K562 (cell line): ENCODE data around the gene FAM149B1. TPM values are rescaled to one million over a fixed set of nuclear protein-coding genes. Genes with fewer than 3 reads are reported as not detected.
A peak's percentile ranks its signal among the peaks of the same experiment; 100 is the strongest.

Source experiments
- AFF4 ChIP-seq: sonication (generic); formaldehyde crosslinking; IDR thresholded peaks from 2 replicates; pipeline ENCODE4 v1.8.0; 2023; ENCODE audit warnings: mild to moderate bottlenecking, missing genetic modification reagents
- CBFB ChIP-seq: sonication (generic); formaldehyde crosslinking; IDR thresholded peaks from 2 replicates; pipeline ENCODE4 v1.4.0; 2020; ENCODE audit warnings: mild to moderate bottlenecking, missing genetic modification reagents
- FOXK2 ChIP-seq, 2 experiments: fragments of 450-650 bp; IDR thresholded peaks in 1 of 2; conservative IDR thresholded peaks in 1 of 2; 2 replicates each; pipeline ENCODE4 v1.6.1; 2016; ENCODE audit warnings: low read depth in 2 of 2, mild to moderate bottlenecking in 1 of 2
- HDAC1 ChIP-seq, 2 experiments: fragments of 450-650 bp; IDR thresholded peaks; 2 replicates each; pipeline ENCODE4 v1.6.1; 2016 to 2017; ENCODE audit warnings: inconsistent platforms in 1 of 2, mild to moderate bottlenecking in 1 of 2, moderate library complexity in 1 of 2
- ILK ChIP-seq: fragments of 450-650 bp; IDR thresholded peaks from 2 replicates; pipeline ENCODE4 v1.6.1; 2016; ENCODE audit warnings: missing genetic modification characterization, low read depth, mild to moderate bottlenecking, missing compliant biosample characterization, moderate library complexity, borderline replicate concordance
- IRF1 ChIP-seq: sonication (generic); formaldehyde crosslinking; IDR thresholded peaks from 2 replicates; pipeline ENCODE4 v1.8.0; 2022; ENCODE audit warnings: missing genetic modification reagents, mild to moderate bottlenecking, borderline replicate concordance
- KDM4B ChIP-seq, 2 experiments: fragments of 450-650 bp in 1 of 2; sonication (generic) in 1 of 2; IDR thresholded peaks; 2 replicates each; pipeline ENCODE4 v1.6.1; 2016 to 2017; ENCODE audit warnings: borderline replicate concordance in 2 of 2, antibody characterized with exemption in 1 of 2, low read depth in 1 of 2, mild to moderate bottlenecking in 1 of 2
- MNT ChIP-seq, 2 experiments: fragments of 450-650 bp; conservative IDR thresholded peaks; 2 replicates each; pipeline ENCODE4 v1.6.1; 2017; ENCODE audit warnings: mild to moderate bottlenecking in 2 of 2, moderate library complexity in 2 of 2
- POU5F1 ChIP-seq: fragments of 150-350 bp; IDR thresholded peaks from 2 replicates; pipeline ENCODE4 v1.6.1; 2014; ENCODE audit warnings: borderline replicate concordance, low read length, low read depth, mild to moderate bottlenecking; ENCODE audit not compliant: partially characterized antibody
- SMARCE1 ChIP-seq: fragments of 450-650 bp; IDR thresholded peaks from 2 replicates; pipeline ENCODE4 v1.7.1; 2016; ENCODE audit warnings: mild to moderate bottlenecking
- SPI1 ChIP-seq: IDR thresholded peaks from 2 replicates; pipeline ENCODE4 v1.6.1; 2011; ENCODE audit warnings: low read depth, low read length, control low read depth, borderline replicate concordance
- ZBTB9 ChIP-seq: fragments of 450-650 bp; formaldehyde crosslinking; IDR thresholded peaks from 2 replicates; pipeline ENCODE4 v1.4.0; 2020; ENCODE audit warnings: mild to moderate bottlenecking, moderate library complexity
- ZNF12 ChIP-seq: sonication (generic); formaldehyde crosslinking; IDR thresholded peaks from 2 replicates; pipeline ENCODE4 v1.4.0; 2020; ENCODE audit warnings: mild to moderate bottlenecking, missing genetic modification reagents
- polyA plus RNA-seq, 8 experiments: library from polyadenylated mRNA; depleted of rRNA in 4 of 8; stranded (reverse) in 5 of 8; unstranded in 3 of 8; fragments of >200 nt; fragmentation: Nextera tagmentation in 2 of 8; fragmentation: Illumina TruSeq in 1 of 8; extraction: Ambion mirVana in 2 of 8; extraction: Trizol in 1 of 8; gene quantifications; 2 replicates each; pipeline versions ENCODE4 v1.2.1 to v1.2.3, GENCODE V29; 2011 to 2014; ENCODE audit warnings: inconsistent platforms in 1 of 8, missing spikeins in 1 of 8
- total RNA-seq, 7 experiments: library from RNA; depleted of rRNA in 6 of 7; stranded (reverse); fragments of >200 nt in 6 of 7; fragmentation: Illumina TruSeq in 2 of 7; extraction: Trizol in 2 of 7; gene quantifications; 2 replicates each; pipeline versions ENCODE4 v1.2.1 to v1.2.3, GENCODE V29; 2011 to 2021; ENCODE audit warnings: low replicate concordance in 1 of 7
- TF ChIP-seq, protein P1 (sequence below): fragments of 250-450 bp; sonication (Bioruptor Pico); IDR thresholded peaks from 2 replicates; pipeline ENCODE4 v1.8.0; 2022; ENCODE audit warnings: moderate library complexity, mild to moderate bottlenecking, inconsistent platforms

Gene FAM149B1
- total and polyA plus RNA-seq, 9 of the 15 experiments (the other 6 are each of a cell fraction or from before 2014, with no cell fraction given) = 4.2 to 18.5 (median 9.3) TPM

GRCh38 chr10:73246646-73247508 lies 79.0 kb downstream of the FAM149B1 start, which contains the start of gene DNAJC9 (continued):
- TF ChIP-seq HDAC1 (IDR thresholded peaks at IDR 0.05) (peak in 1 of 2 experiments; percentile 95; a peak in 2 of 4 replicates), IRF1 (0 out of 2 replicates have a peak, but pooled peaks have one; percentile 86), FOXK2 (conservative IDR thresholded peaks at IDR 0.05 in 1 of 2, IDR thresholded peaks at IDR 0.05 in 1 of 2; ENCODE audit: low read depth in 2 of 2) (peak; percentile 63 to 66; a peak in 3 of 4 replicates), POU5F1 (no peak), MNT (conservative IDR thresholded peaks at IDR 0.05) (peak; percentile 95 to 97), ZBTB9 (CRISPR knock-in tag) (peak; percentile 96), ZNF12 (CRISPR knock-in tag) (peak; percentile 84), AFF4 (CRISPR knock-in tag) (peak; percentile 99), KDM4B (IDR thresholded peaks at IDR 0.05; ENCODE audit: borderline replicate concordance in 2 of 2, low read depth in 1 of 2) (peak in 1 of 2 experiments; percentile 68; a peak in 1 of 4 replicates), CBFB (CRISPR knock-in tag) (peak; percentile 74; the same call in 1 of the 2 replicates), ILK (tag) (no peak), SMARCE1 (peak; percentile 39), SPI1 (peak; percentile 46; the same call in 1 of the 2 replicates)
- TF ChIP-seq, protein P1, sequence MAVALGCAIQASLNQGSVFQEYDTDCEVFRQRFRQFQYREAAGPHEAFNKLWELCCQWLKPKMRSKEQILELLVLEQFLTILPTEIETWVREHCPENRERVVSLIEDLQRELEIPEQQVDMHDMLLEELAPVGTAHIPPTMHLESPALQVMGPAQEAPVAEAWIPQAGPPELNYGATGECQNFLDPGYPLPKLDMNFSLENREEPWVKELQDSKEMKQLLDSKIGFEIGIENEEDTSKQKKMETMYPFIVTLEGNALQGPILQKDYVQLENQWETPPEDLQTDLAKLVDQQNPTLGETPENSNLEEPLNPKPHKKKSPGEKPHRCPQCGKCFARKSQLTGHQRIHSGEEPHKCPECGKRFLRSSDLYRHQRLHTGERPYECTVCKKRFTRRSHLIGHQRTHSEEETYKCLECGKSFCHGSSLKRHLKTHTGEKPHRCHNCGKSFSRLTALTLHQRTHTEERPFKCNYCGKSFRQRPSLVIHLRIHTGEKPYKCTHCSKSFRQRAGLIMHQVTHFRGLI (CRISPR knock-in tag) = no peak
